T follicular helper cell (primary cell): ENCODE measurements around the gene STAT1.

Experiments used
- DNase-seq: peaks from one replicate; pipeline ENCODE4 v3.0.0-alpha.2; 2020; ENCODE audit warnings: low read depth
- total RNA-seq, 2 experiments: gene quantifications; one replicate each; lab custom pipeline; 2026; lab: John Stamatoyannopoulos, UW

Gene STAT1
- 280 to 1,372 reads per million in 2 experiments for total RNA-seq

DNA sequence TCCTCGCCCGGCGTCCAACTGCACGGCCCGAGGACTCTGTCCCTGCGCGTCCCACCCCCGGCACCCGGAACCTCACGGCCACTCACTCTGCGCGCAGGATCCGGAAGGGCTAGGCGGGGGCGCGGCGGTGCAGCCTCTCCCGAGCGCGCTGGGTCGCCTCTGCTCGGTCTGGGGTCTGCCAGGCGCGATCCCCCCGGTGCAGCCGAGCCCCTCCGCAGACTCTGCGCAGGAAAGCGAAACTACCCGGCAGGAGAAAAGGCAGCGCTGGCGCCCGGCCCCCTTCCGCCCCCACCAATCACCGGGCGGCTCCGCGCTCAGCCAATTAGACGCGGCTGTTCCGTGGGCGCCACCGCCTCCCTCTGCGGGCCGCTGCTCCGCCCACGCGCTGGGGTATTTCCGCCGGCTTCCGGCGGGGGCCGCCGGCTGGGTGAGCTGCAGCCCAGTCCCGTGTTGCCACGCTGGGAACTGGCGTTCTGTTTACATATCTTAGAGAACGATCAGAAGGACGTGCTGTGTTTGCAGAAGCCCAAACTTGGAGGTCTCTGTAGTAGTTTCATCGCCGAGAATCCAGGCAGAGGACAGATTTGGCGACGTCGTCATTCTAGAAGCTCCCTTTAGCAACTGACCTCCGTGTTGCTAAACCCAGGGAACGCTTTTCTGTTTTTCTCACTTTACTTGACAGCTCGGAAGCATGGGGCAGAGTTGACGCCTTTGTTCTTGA, at the start of gene STAT1:
TSS of gene STAT1 (minus strand) at position 240 of the 721 bp plus-strand sequence. CDS start 4,168 bp downstream, outside the sequence.
- DNase-seq: peak; percentile 92

GRCh38 chr2:191063584-191063983, 49.6 kb upstream of the STAT1 start:
- no peak for DNase-seq

DNA sequence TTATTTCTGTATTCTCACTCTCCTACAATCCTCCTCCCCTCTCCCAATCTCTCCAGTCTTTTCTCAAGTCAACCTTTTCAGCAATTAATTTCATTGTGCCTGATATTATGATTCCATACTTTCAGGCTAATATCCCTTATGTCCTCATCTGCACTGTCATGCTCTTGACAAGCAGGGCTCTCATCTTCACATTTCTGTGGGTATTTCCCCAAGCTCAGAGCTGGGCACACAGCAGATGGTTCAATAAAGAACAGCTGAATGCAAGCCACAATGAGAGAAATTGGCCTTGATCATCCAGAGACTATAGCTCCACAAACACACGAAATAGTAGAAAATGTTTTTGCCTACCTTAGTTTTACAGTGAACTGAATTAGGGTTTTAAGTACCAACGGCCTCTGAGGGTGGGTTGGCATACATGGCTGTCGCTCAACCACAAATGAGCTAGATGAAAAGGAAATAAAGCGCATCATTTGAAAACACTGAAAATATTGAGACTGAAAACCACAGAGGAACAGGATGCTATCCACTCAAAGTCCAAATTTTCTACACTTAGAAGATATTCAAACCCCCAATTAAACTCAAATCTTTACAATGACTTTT, 47.5 kb upstream of the STAT1 start:
- DNase-seq: peak; percentile 11

GRCh38 chr2:191059308-191059707, 45.3 kb upstream of the STAT1 start:
- DNase-seq: no peak

GRCh38 chr2:191056228-191056627, 42.3 kb upstream of the STAT1 start:
- no peak for DNase-seq

DNA sequence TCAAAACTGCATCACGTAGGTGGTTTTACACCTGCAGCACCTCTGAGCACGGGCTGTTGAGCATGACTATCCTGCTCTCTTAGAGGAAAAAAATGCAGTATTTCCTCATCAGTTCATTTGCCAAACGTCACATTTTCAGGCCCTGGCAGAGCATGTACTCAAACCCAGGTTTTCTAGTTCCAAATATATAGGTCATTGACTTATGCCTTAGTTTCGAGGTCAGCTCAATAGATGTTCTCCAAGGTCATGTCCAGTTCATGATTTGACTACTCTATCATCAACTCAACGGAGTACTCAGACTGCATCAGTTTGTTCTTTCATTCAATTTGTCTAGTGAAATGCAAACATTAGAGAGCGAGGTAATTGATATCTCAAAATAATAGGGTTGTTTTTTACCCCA, 39.3 kb upstream of the STAT1 start:
- no peak for DNase-seq

GRCh38 chr2:191051825-191052778, 38.1 kb upstream of the STAT1 start:
- DNase-seq: no peak

DNA sequence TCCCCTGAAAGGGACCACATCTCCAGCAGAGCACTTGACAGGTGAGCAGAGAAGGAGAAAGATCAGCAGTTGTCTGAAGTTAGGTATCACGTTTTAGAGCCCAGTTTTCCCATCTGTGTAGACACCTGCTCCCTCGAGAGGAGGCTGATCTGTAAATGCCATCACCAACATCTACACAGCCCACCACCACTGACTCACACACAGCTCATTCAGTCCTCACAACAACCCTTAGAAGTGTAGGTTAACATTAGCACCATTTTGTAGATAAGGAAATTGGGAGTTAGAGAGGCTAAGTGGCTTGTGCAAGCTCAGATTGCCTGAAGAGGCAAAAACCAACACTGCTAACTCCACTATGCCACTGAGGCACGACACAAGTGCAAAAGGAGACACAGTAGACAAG, 37.2 kb upstream of the STAT1 start:
- no peak for DNase-seq

DNA sequence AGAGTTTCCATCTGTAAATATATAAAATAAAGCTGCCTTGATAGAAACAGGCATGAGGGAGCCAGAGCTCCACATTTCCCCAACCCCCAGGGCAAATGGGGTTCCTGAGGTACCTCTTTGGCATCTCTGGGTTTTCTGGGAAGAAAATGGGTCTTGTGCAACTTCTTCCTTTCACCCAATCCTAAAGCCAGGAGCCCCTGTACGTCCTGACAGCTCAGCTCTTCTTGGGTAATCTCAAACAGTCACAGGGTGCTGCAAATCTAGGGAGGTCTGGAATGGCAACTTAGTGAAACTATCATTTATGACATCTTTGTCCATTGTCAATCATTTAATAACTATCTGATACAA, 36.6 kb upstream of the STAT1 start:
- DNase-seq: no peak

GRCh38 chr2:191049728-191050639, 36.0 kb upstream of the STAT1 start:
- DNase-seq: no peak

GRCh38 chr2:191048073-191048472, 34.1 kb upstream of the STAT1 start:
- DNase-seq: no peak

- no peak for DNase-seq
These were observed 31.2 kb upstream of the STAT1 start for GRCh38 chr2:191045141-191045540.

DNA sequence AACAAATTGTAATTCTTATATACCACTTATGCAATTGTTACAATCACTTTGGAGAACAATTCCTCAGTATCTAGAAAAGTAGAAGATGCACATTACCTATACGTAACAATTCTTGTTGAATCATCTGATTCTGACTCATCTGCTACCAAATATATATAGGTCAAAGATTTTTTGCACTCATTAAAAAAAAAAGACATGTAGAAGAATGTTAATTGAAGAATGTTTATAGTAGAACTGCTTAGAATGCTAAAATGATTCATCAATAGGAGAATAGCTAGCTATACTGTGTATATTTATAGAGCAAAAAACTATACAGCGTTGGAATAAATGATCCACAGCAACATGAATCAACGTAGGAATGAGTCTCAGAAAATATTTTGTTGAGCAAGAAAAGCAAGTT, 29.5 kb upstream of the STAT1 start:
- no peak for DNase-seq

- no peak for DNase-seq
These were observed 27.6 kb upstream of the STAT1 start for GRCh38 chr2:191041418-191042161.

DNA sequence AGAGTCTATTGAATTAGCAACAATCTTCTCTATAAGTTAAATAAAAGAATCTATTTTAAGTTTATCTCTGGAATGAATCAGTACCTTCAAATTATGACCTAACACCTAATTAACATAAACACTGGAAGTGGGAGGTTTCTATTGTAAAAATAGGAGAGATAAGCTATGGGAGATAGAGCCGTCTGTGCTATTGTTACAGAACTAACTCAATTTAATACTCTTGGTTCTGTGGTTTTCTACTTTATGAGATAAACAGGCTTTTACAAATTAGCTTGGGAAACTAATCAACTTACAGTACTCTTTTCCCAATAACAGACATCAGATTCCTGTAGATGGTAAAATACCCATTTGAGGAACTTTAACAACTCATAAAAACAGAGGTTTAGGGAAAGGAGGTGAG, 25.6 kb upstream of the STAT1 start:
- DNase-seq: no peak

DNA sequence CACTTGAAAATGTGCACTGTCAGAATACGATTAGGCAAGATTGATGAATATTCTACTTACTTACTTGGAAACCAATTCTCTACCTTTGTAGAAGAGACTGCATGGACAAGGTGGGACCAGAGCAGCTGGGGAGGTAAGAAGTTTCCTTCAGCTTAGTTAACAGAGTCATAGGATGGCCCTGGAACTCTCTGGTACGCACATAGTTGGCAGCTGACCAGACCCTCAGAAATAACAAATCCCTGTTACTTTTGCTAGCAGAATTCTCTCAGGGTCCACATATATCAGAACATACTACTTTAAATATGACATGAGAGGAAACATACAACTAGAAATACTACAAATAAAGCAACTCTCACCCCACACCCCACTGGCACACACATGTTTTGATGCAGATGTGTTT, 24.8 kb upstream of the STAT1 start:
- no peak for DNase-seq

DNA sequence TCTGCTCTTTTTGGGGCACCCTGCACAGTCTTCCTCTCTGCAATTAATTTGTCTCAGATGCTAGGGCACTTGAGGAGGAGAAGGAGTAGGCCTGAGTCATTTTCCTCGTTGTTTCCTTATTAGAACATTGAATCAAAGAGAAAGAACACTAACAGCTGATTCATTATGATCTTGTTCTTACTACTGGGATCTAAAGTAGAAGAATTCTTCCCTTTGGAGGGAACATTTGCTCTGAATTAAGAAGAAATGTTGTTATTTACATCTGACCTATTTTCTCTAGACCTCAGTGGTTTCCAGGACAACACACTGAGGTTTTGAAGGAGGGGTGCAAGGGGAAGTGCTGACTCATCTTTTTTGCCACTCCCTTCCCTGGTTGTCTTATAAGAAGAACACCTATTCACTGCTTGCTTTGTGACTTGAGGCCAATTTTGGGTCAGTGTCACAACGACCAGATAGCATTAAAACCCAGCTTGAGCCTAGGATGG, 24.3 kb upstream of the STAT1 start:
- no peak for DNase-seq

GRCh38 chr2:191037351-191037750, 23.4 kb upstream of the STAT1 start:
- no peak for DNase-seq

- DNase-seq: no peak
These were observed 22.4 kb upstream of the STAT1 start for GRCh38 chr2:191036363-191036762.

- no peak for DNase-seq
These were observed 18.8 kb upstream of the STAT1 start for GRCh38 chr2:191032588-191033429.
